Fibroblast of lung (primary cell): Measurements from ENCODE around the gene FSTL1.
A peak's percentile ranks its signal among the peaks of the same experiment; 100 is the strongest.

ENCODE experiments used
- CTCF ChIP-seq, 2 donors: IDR thresholded peaks in 1 of 2; conservative IDR thresholded peaks in 1 of 2; 1 replicate in 1 of 2; 2 replicates in 1 of 2; pipeline ENCODE4 v1.5.1; 2011 to 2012; ENCODE audit warnings: low read length in 2 of 2, control low read depth in 1 of 2, inconsistent platforms in 1 of 2, low read depth in 1 of 2, mild to moderate bottlenecking in 1 of 2
- EZH2 ChIP-seq: IDR thresholded peaks from 2 replicates; pipeline ENCODE4 v1.5.1; 2012; ENCODE audit warnings: low read length, control low read depth, mild to moderate bottlenecking; ENCODE audit errors: missing control alignments

- peak; percentile 23 to 51 for TF ChIP-seq CTCF (conservative IDR thresholded peaks at IDR 0.05 in 1 of 2, IDR thresholded peaks at IDR 0.05 in 1 of 2; ENCODE audit: low read depth in 1 of 2, low read length in 2 of 2)
- no peak for TF ChIP-seq EZH2
These were observed 29.8 kb downstream of the FSTL1 start for GRCh38 chr3:120420928-120421551.
